Cardiac ventricle fibroblast (primary cell): ENCODE measurements around the gene SPRR2A. TPM values are rescaled to one million over a fixed set of nuclear protein-coding genes. Genes with fewer than 3 reads are reported as not detected.

Source experiments
- total RNA-seq: library from RNA; depleted of rRNA; stranded (reverse); fragments of >200 nt; gene quantifications from 2 replicates; pipeline ENCODE4 v1.2.3, GENCODE V29; 2015

Gene SPRR2A
- total RNA-seq, result not detected in 2 replicates

DNA sequence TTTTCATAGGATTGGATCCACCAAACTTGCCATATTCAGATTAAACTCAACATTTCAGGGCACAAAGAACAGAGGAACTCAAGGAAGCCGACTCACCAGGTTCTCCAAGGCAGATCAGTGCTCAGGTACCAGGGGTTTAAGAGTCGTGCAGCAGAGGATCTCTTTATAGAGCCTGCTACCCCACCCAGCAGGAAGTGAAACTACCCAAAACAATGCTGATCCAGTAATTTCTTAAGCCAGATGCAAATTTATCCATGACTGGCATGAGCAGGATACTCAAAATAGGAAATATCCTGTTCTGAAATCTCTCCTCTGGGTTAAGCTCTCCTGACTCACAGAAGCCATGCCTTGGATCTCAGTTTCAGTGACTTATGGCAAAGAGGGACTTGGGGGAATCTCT, at the start of gene SPRR2A:
Gene SPRR2A (minus strand): TSS at position 138 of the 400 bp plus-strand sequence. CDS start 777 bp downstream, outside the sequence.

GRCh38 chr1:153094426-153094825, 37.1 kb upstream of the SPRR2A start, which contains the start of gene SPRR2E:
TSS of gene SPRR2E (minus strand) at chr1:153094526. CDS start at chr1:153093751, 775 bp downstream.

DNA sequence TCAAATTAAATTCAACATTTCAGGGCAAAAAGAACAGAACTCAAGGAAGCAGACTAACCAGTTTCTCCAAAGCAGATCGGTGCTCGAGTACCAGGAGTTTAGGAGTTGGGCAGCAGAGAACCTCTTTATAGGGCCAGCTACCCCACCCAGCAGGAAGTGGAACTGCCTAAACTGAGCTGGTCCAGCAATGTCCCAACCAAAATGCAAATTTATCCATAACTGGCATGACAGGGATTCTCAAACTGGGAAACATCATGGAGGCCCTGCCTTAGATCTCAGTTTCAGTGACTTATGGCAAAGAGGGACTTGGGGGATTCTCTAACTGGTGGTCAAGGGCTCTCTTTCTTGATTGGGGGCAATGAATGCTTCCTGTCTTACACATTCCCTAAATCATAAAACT, 14.2 kb upstream of the SPRR2A start, which contains the start of gene SPRR2B:
Gene SPRR2B (minus strand): TSS at position 101 of the 400 bp plus-strand sequence. CDS start 772 bp downstream, outside the sequence.

GRCh38 chr1:153040950-153041631, 16.2 kb downstream of the SPRR2A start, which contains the start of gene SPRR2D:
TSS of gene SPRR2D (minus strand) at chr1:153041120. CDS start at chr1:153040346, 774 bp downstream.

GRCh38 chr1:153030895-153031294, 26.4 kb downstream of the SPRR2A start, which contains the start of gene SPRR1B:
TSS of gene SPRR1B (plus strand) at chr1:153031203. CDS start at chr1:153032346, 1,143 bp downstream.

Other genes with a start within 250 kb of the SPRR2A start
- not detected in 2 replicates for gene LCE1B, start 245.5 kb downstream of the SPRR2A start, total RNA-seq
- not detected in 2 replicates for gene LCE1A, start 230.0 kb downstream of the SPRR2A start, total RNA-seq
- gene LCE6A, start 214.7 kb downstream of the SPRR2A start, total RNA-seq, result not detected in 2 replicates
- gene LCE7A, start 197.5 kb downstream of the SPRR2A start, total RNA-seq, result not detected in 2 replicates
- not detected in 2 replicates for gene SMCP, start 179.2 kb downstream of the SPRR2A start, total RNA-seq
- not detected in 2 replicates for gene IVL, start 149.0 kb downstream of the SPRR2A start, total RNA-seq
- gene SPRR5, start 110.3 kb downstream of the SPRR2A start, total RNA-seq, result not detected in 2 replicates
- gene SPRR4, start 86.9 kb downstream of the SPRR2A start, total RNA-seq, result not detected in 2 replicates
- not detected in 2 replicates for gene SPRR1A, start 73.4 kb downstream of the SPRR2A start, total RNA-seq
- not detected in 2 replicates for gene SPRR3, start 55.8 kb downstream of the SPRR2A start, total RNA-seq
- not detected in 2 replicates for gene SPRR1B, start 26.3 kb downstream of the SPRR2A start, total RNA-seq
- gene SPRR2D, start 16.4 kb downstream of the SPRR2A start, total RNA-seq, result not detected in 2 replicates
- not detected in 2 replicates for gene SPRR2B, start 14.1 kb upstream of the SPRR2A start, total RNA-seq
- gene SPRR2E, start 37.0 kb upstream of the SPRR2A start, total RNA-seq, result not detected in 2 replicates
- not detected in 2 replicates for gene SPRR2F, start 56.0 kb upstream of the SPRR2A start, total RNA-seq
- not detected in 2 replicates for gene SPRR2G, start 93.4 kb upstream of the SPRR2A start, total RNA-seq
- gene LELP1, start 145.9 kb upstream of the SPRR2A start, total RNA-seq, result not detected in 2 replicates
- not detected in 2 replicates for gene PRR9, start 160.1 kb upstream of the SPRR2A start, total RNA-seq
- not detected in 2 replicates for gene LORICRIN, start 202.2 kb upstream of the SPRR2A start, total RNA-seq